Neural cell (in vitro differentiated cells): ENCODE data around the gene PLCXD3. TPM values are rescaled to one million over a fixed set of nuclear protein-coding genes. Genes with fewer than 3 reads are reported as not detected.

Experiments used
- H2AFZ ChIP-seq: fragments of 200-600, 300-800 bp; sonication (generic), shearing (Covaris generic); 2 replicates; pipeline ENCODE4 v1.6.0; 2014; ENCODE audit warnings: low read depth, mild to moderate bottlenecking, antibody characterized with exemption, low read length, moderate library complexity
- H3F3A ChIP-seq: fragments of 200-600 bp; shearing (Covaris generic); 2 replicates; pipeline ENCODE4 v1.6.1; 2016; ENCODE audit warnings: mild to moderate bottlenecking, moderate library complexity, mixed read lengths, antibody characterized with exemption, low read length; ENCODE audit not compliant: insufficient read depth, poor library complexity, severe bottlenecking
- H3K27ac ChIP-seq: fragments of 200-600, 300-800 bp; sonication (generic), shearing (Covaris generic); 2 replicates; pipeline ENCODE4 v1.5.1; 2014; ENCODE audit warnings: mild to moderate bottlenecking, low read length, moderate library complexity
- H3K27me3 ChIP-seq: fragments of 300-800, 200-600 bp; sonication (generic), shearing (Covaris generic); 2 replicates; pipeline ENCODE4 v1.6.0; 2014; ENCODE audit warnings: mild to moderate bottlenecking, low read depth, low read length, moderate library complexity; ENCODE audit not compliant: insufficient read depth
- H3K36me3 ChIP-seq: fragments of 300-800, 200-600 bp; sonication (generic), shearing (Covaris generic); 2 replicates; pipeline ENCODE4 v1.5.1; 2014; ENCODE audit warnings: mild to moderate bottlenecking, antibody characterized with exemption, low read length, moderate library complexity; ENCODE audit not compliant: insufficient read depth
- H3K4me2 ChIP-seq: fragments of 300-800, 200-600 bp; sonication (generic), shearing (Covaris generic); 2 replicates; pipeline ENCODE4 v1.6.0; 2014; ENCODE audit warnings: mild to moderate bottlenecking, low read length
- H3K4me3 ChIP-seq: fragments of 300-800, 200-600 bp; sonication (generic), shearing (Covaris generic); 2 replicates; pipeline ENCODE4 v1.5.1; 2014; ENCODE audit warnings: mild to moderate bottlenecking, low read length, moderate library complexity
- H3K79me2 ChIP-seq: fragments of 200-600 bp; shearing (Covaris generic); replicated peaks from 2 replicates; pipeline ENCODE4 v1.6.0; 2014; ENCODE audit warnings: mild to moderate bottlenecking, low read length, moderate library complexity; ENCODE audit not compliant: insufficient read depth
- H3K9ac ChIP-seq: fragments of 300-800, 200-600 bp; sonication (generic), shearing (Covaris generic); 2 replicates; pipeline ENCODE4 v1.6.1; 2016; ENCODE audit warnings: mild to moderate bottlenecking, low read length, mixed read lengths
- H3K9me2 ChIP-seq: fragments of 200-600 bp; shearing (Covaris generic); 2 replicates; pipeline ENCODE4 v1.6.1; 2016; ENCODE audit warnings: mild to moderate bottlenecking, low read length, mixed read lengths; ENCODE audit not compliant: insufficient read depth
- H3K9me3 ChIP-seq: fragments of 200-600, 300-800 bp; sonication (generic), shearing (Covaris generic); 2 replicates; pipeline ENCODE4 v1.6.1; 2016; ENCODE audit warnings: mild to moderate bottlenecking, mixed run types, low read length, moderate library complexity, mixed read lengths
- H4K20me1 ChIP-seq: fragments of 200-600 bp; shearing (Covaris generic); 2 replicates; pipeline ENCODE4 v1.6.1; 2016; ENCODE audit warnings: mild to moderate bottlenecking, mixed run types; ENCODE audit not compliant: insufficient read depth
- CTCF ChIP-seq: fragments of 450-650 bp; IDR thresholded peaks from 2 replicates; pipeline ENCODE4 v1.5.1; 2014; ENCODE audit warnings: antibody characterized with exemption, mild to moderate bottlenecking, moderate library complexity; ENCODE audit not compliant: poor library complexity, severe bottlenecking
- EP300 ChIP-seq: fragments of 450-650 bp; conservative IDR thresholded peaks from 2 replicates; pipeline ENCODE4 v1.6.1; 2014; ENCODE audit warnings: antibody characterized with exemption, mild to moderate bottlenecking, moderate library complexity; ENCODE audit not compliant: poor library complexity, severe bottlenecking
- EZH2 ChIP-seq: fragments of 200-600, 300-800 bp; shearing (Covaris generic), sonication (generic); IDR thresholded peaks from 2 replicates; pipeline ENCODE4 v1.6.1; 2014; ENCODE audit warnings: antibody characterized with exemption, low read length, borderline replicate concordance, mild to moderate bottlenecking; ENCODE audit not compliant: insufficient read depth, poor library complexity, severe bottlenecking
- MXI1 ChIP-seq: fragments of 450-650 bp; conservative IDR thresholded peaks from 2 replicates; pipeline ENCODE4 v1.6.1; 2014; ENCODE audit warnings: antibody characterized with exemption, mild to moderate bottlenecking; ENCODE audit not compliant: poor library complexity, severe bottlenecking
- POLR2AphosphoS5 ChIP-seq: IDR thresholded peaks from 2 replicates; pipeline ENCODE4 v1.6.1; 2012
- RAD21 ChIP-seq: fragments of 450-650 bp; conservative IDR thresholded peaks from 2 replicates; pipeline ENCODE4 v1.6.1; 2014; ENCODE audit warnings: antibody characterized with exemption, mild to moderate bottlenecking, moderate library complexity
- REST ChIP-seq: IDR thresholded peaks from 2 replicates; pipeline ENCODE4 v1.6.1; 2012; ENCODE audit warnings: borderline replicate concordance
- SMC3 ChIP-seq: fragments of 450-650 bp; conservative IDR thresholded peaks from 2 replicates; pipeline ENCODE4 v1.6.1; 2014; ENCODE audit warnings: antibody characterized with exemption, mild to moderate bottlenecking, moderate library complexity; ENCODE audit not compliant: poor library complexity
- TAF1 ChIP-seq: IDR thresholded peaks from 2 replicates; pipeline ENCODE4 v1.6.1; 2012; ENCODE audit warnings: low read depth
- polyA plus RNA-seq: library from polyadenylated mRNA; depleted of rRNA; stranded (reverse); fragments of >200 nt; gene quantifications from 2 replicates; pipeline ENCODE4 v1.2.3, GENCODE V29; 2014

PLCXD3 gene
- polyA plus RNA-seq, 1 donor from 2014 or later = 6.6 TPM

GRCh38 chr5:41312478-41313060 is 197.8 kb downstream of the PLCXD3 start:
- H3K79me2 ChIP-seq = no peaks in the 10 kb centered on the region
- no peak overlapping the region for H3K9ac ChIP-seq
- TF ChIP-seq TAF1 (no peak), EP300 (no peak), CTCF (no peak), RAD21 (no peak), EZH2 (no peak), MXI1 (no peak), REST (no peak), SMC3 (no peak), POLR2AphosphoS5 (no peak)
- H4K20me1 ChIP-seq = no peaks in the 10 kb centered on the region
- no peak overlapping the region for H3K4me3 ChIP-seq
- H3K36me3 ChIP-seq = no peaks in the 10 kb centered on the region
- no peak overlapping the region for H2AFZ ChIP-seq
- H3K27me3 ChIP-seq = no peaks in the 10 kb centered on the region
- no peaks in the 10 kb centered on the region for H3F3A ChIP-seq
- no peak overlapping the region for H3K27ac ChIP-seq
- no peaks in the 10 kb centered on the region for H3K9me3 ChIP-seq
- H3K9me2 ChIP-seq = no peaks in the 10 kb centered on the region
- H3K4me2 ChIP-seq = no peak overlapping the region

- Histone ChIP-seq H4K20me1 (no peaks in the 10 kb centered on the region), H3K9me2 (no peaks in the 10 kb centered on the region), H3K79me2 (no peaks in the 10 kb centered on the region), H3K9ac (no peak overlapping the region), H3K9me3 (no peaks in the 10 kb centered on the region), H3K36me3 (no peaks in the 10 kb centered on the region), H3K4me2 (no peak overlapping the region), H3K27me3 (no peaks in the 10 kb centered on the region), H3F3A (no peaks in the 10 kb centered on the region), H3K4me3 (no peak overlapping the region), H2AFZ (no peak overlapping the region), H3K27ac (no peak overlapping the region)
- TF ChIP-seq SMC3 (no peak), REST (no peak), POLR2AphosphoS5 (no peak)
Measured at GRCh38 chr5:41312066-41312465, 198.3 kb downstream of the PLCXD3 start.
